CD4-positive, alpha-beta T cell treated with Interferon gamma for 1 hour (primary cell): ENCODE measurements around the gene FRMD4A.
"Not testable (repeated sequence)": the region's sequence is repeated elsewhere in the genome, so short reads cannot be mapped to it uniquely, and the experiment has no call there.

Experiments
- DNase-seq: peaks from one replicate; pipeline ENCODE4 v3.0.0-alpha.2; 2020

FRMD4A gene

GRCh38 chr10:13829790-13830189 is 500.9 kb downstream of the FRMD4A start:
- no peak for DNase-seq

- DNase-seq = not testable (repeated sequence)
Measured at GRCh38 chr10:13828284-13828683, 502.4 kb downstream of the FRMD4A start.

- no peak for DNase-seq
Measured at GRCh38 chr10:13827076-13827797, 503.5 kb downstream of the FRMD4A start.

GRCh38 chr10:13823709-13824405 is 506.9 kb downstream of the FRMD4A start:
- no peak for DNase-seq

GRCh38 chr10:13823096-13823708 is 507.5 kb downstream of the FRMD4A start:
- no peak for DNase-seq

- no peak for DNase-seq
Measured at GRCh38 chr10:13822490-13822889, 508.2 kb downstream of the FRMD4A start.

- DNase-seq = no peak
Measured at GRCh38 chr10:13820964-13821337, 509.8 kb downstream of the FRMD4A start.

- DNase-seq = no peak
Measured at GRCh38 chr10:13820119-13820963, 510.4 kb downstream of the FRMD4A start.

GRCh38 chr10:13816195-13816925 is 514.4 kb downstream of the FRMD4A start:
- DNase-seq = no peak

- no peak for DNase-seq
Measured at GRCh38 chr10:13815756-13816155, 515.0 kb downstream of the FRMD4A start.

GRCh38 chr10:13813550-13813949 is 517.2 kb downstream of the FRMD4A start:
- no peak for DNase-seq

GRCh38 chr10:13812804-13813203 is 517.9 kb downstream of the FRMD4A start:
- no peak for DNase-seq

- DNase-seq = no peak
Measured at GRCh38 chr10:13810568-13810967, 520.2 kb downstream of the FRMD4A start.

GRCh38 chr10:13809427-13809826 is 521.3 kb downstream of the FRMD4A start:
- no peak for DNase-seq

- DNase-seq = no peak
Measured at GRCh38 chr10:13808556-13809391, 522.0 kb downstream of the FRMD4A start.

GRCh38 chr10:13806419-13806818 is 524.3 kb downstream of the FRMD4A start:
- no peak for DNase-seq

GRCh38 chr10:13803566-13804554 is 526.9 kb downstream of the FRMD4A start:
- DNase-seq = no peak

GRCh38 chr10:13801907-13802288 is 528.8 kb downstream of the FRMD4A start:
- no peak for DNase-seq

- no peak for DNase-seq
Measured at GRCh38 chr10:13801156-13801906, 529.4 kb downstream of the FRMD4A start.
